Omental fat pad (tissue), 4 donors: ENCODE results near the gene EIF2A. TPM values are rescaled to one million over a fixed set of nuclear protein-coding genes. Genes with fewer than 3 reads are reported as not detected.
"Not testable (repeated sequence)": the region's sequence is repeated elsewhere in the genome, so short reads cannot be mapped to it uniquely, and the experiment has no call there.

Source experiments
- ATAC-seq: fragments of 150-250 bp; one replicate; pipeline ENCODE4 v1.9.1; 2016; ENCODE audit warnings: mild to moderate bottlenecking, moderate library complexity; ENCODE audit not compliant: low FRiP score
- DNase-seq: peaks from one replicate; pipeline ENCODE4 v3.0.0-alpha.2; 2019; ENCODE audit warnings: low spot score
- total RNA-seq, 4 donors: library from RNA; depleted of rRNA; stranded (reverse); fragments of >200 nt; gene quantifications; one replicate each; pipeline ENCODE4 v1.1.0, GENCODE V29; 2016
- TF ChIP-seq, protein P1 (sequence below), 3 donors: fragments of 450-650 bp; IDR thresholded peaks; one replicate each; pipeline ENCODE4 v1.5.1; 2016 to 2017; ENCODE audit warnings: antibody characterized with exemption in 3 of 3, mild to moderate bottlenecking in 3 of 3, moderate library complexity in 2 of 3

The EIF2A gene
- total RNA-seq: 100 to 1,000 TPM; 134 to 164 (median 155) TPM

DNA sequence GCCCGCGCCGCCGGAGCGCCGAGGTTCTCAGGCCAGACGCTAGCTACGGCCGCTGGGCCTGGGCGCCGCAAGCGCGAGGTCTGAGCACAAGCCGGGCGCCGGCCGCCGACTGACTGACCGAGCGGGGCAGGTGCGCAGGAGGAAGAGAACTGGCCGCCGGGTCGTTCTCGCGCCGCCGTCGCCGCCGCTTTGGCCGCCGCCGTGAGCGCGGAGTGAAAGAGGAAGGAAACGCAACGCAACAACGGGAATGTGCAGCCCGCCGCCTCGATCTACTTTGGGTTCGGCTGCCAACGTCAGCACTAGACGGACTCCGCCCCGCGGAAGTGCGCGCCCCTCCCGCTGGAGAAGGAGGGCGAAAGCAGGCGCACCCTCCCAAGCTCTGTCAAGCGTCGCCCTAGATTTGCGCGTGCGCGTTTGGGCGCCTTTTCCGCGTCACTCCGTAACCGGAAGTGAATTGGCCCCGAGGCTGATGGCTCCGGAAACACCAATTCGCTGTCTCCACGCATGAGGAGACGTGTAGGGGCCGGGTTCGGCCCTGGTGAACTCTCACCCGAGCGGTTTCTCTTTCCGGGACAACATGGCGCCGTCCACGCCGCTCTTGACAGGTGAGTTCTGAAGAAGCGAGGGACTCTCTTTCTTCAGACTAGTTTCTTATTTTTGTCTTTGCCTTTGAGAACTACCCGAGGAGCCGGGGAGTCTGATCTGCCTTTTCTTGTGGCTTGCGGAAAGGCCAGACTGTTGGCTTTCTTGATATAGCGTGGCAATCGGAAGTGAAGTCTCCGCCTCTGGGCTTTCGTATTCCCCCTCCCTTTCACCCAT, at the start of gene EIF2A, which contains the start of gene SERP1:
Gene EIF2A, plus strand, starts transcription at position 562 of the 819 bp plus-strand sequence. Its CDS starts 16 bp downstream, at position 578.
Gene SERP1, minus strand, starts transcription at position 271 of the 819 bp plus-strand sequence. CDS start 361 bp downstream, outside the sequence.
- peak; percentile 98 for ATAC-seq
- TF ChIP-seq, protein P1, sequence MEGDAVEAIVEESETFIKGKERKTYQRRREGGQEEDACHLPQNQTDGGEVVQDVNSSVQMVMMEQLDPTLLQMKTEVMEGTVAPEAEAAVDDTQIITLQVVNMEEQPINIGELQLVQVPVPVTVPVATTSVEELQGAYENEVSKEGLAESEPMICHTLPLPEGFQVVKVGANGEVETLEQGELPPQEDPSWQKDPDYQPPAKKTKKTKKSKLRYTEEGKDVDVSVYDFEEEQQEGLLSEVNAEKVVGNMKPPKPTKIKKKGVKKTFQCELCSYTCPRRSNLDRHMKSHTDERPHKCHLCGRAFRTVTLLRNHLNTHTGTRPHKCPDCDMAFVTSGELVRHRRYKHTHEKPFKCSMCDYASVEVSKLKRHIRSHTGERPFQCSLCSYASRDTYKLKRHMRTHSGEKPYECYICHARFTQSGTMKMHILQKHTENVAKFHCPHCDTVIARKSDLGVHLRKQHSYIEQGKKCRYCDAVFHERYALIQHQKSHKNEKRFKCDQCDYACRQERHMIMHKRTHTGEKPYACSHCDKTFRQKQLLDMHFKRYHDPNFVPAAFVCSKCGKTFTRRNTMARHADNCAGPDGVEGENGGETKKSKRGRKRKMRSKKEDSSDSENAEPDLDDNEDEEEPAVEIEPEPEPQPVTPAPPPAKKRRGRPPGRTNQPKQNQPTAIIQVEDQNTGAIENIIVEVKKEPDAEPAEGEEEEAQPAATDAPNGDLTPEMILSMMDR (IDR thresholded peaks at IDR 0.05): no peak
- DNase-seq: peak; percentile 88

DNA sequence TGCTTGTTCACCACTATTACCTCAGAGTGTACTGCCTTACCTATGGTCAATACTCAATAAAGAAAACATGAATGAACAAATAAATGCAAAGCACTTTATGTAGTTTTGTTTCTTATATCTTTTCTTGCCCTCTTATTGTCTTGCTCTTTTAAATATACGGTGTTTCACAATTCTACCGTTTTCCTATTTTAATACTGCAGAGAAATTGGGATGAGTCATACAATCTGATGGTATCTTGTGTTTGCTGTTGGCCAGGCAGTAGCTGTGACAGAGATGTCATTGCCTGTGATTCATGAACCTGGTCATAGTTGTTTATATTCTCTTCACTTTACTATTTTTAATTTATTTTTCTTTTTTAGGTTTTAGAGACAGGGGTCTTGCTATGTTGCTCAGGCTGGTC, 48.6 kb upstream of the EIF2A start:
- ATAC-seq: no peak
- no peak for DNase-seq
- TF ChIP-seq, protein P1 (IDR thresholded peaks at IDR 0.05): no peak

DNA sequence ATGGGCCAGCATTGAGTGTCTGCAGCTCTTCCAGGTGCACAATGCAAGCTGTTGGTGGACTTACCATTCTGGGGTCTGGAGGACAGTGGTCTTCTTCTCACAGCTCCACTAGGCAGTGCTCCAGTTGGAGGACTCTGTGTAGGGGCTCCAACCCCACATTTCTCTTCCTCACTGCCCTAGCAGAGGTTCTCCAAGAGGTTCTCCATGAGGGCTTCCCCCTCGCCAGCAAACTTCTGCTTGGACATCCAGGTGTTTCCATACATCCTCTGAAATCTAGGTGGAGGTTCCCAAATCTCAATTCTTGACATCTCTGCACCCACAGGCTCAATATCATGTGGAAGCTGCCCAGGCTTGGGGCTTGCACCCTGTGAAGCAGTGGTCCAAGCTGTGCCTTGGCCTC, 45.6 kb upstream of the EIF2A start:
- DNase-seq, ATAC-seq: not testable (repeated sequence)

DNA sequence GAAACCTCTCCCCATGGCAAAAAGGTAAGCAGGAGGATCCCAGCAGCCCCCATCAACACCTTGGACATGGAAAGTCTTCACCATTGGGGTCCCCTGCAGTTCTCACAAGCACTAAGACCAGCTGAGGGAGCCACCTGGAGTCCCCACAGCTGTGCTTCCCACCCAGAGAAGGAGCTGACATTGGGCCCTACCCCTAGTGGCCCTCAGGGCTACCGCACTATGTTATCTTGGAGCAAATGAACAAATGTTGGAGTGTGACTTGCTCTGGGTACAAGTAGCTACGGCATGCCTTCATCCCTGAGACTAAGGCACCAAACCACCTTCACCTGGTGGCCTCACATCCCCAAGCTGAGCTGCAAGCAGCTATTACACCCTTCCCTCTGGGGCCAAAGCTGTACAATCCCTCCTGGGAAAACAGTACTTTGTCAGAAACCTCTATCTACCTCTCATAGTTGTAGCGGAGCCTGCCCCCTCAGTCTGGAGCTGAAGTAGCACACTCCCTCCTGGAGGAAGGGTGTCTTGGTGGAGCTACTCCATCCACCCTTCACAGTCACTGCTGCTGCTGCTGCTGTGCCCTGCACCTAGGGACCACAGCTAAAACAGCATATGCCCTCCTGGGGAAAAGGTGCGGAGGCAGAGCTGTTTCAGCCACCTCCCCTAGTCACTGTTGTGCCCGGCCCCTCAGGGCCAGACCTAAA, 43.0 kb upstream of the EIF2A start:
- DNase-seq (no peak), ATAC-seq (no peak)
- TF ChIP-seq, protein P1 (IDR thresholded peaks at IDR 0.05): no peak

DNA sequence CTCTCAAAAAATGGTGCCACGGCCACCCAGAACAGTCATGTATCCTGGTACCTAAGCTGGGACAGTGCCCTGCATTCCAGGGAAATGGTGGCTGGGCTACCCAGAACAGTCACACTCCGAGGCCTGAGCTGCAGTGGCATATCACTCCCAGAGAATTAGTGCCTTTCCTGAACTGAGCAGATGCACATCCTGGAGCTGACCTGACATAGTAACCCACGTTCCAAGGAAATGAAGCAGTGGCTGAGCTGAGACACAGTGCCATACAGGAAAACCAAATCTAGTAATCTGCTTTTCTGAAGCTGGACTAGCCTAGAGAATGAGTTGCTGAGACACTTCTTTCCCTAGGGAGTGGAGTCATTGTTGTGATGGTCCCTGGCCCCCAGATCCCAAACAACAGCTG, 42.1 kb upstream of the EIF2A start:
- ATAC-seq: no peak
- TF ChIP-seq, protein P1 (IDR thresholded peaks at IDR 0.05): no peak
- no peak for DNase-seq

DNA sequence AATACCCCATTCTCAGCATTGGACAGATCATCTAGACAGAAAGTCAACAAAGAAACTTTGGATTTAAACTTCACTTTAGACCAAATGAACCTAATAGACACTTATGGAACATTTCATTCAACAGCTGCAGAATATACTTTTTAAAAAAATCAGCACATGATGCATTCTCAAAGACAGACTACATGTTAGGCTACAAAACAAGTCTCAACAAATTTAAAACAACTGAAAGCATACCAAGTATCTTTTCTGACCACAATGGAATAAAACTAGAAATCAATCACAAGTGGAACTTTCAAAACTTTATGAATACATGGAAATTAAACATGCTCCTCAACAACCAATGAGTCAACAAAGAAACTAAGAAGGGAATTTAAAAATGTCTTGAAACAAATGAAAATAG, 38.2 kb upstream of the EIF2A start:
- TF ChIP-seq, protein P1 (IDR thresholded peaks at IDR 0.05): no peak
- DNase-seq (no peak), ATAC-seq (no peak)

DNA sequence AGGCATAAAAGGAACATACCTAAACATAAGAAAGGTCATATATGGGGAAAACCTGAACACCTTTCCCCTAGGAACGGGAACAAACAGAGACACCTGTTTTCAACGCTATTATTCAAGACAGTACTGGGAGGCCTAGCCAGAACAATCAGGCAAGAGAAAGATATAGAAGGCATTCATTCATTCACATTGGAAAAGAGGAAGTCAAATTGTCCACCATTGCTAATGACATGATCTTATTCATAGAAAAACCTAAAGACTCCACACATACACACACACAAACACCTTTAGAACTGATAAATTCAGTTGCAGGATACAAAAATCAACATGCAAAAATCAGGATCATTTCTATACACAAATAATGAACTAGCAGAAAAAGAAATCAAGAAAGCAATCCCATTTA, 36.8 kb upstream of the EIF2A start:
- DNase-seq (no peak), ATAC-seq (no peak)
- TF ChIP-seq, protein P1 (IDR thresholded peaks at IDR 0.05): no peak
